HG02798 (cell line): ENCODE measurements around the gene ABCC8.

Source experiments
- ATAC-seq: cut with Tn5 transposase; IDR thresholded peaks from one replicate; pipeline ENCODE4 v1.9.1; 2021; ENCODE audit warnings: mild to moderate bottlenecking; ENCODE audit not compliant: unreplicated experiment, poor library complexity

The ABCC8 gene

GRCh38 chr11:17369684-17370243 lies 106.9 kb downstream of the ABCC8 start:
- no peak for ATAC-seq

GRCh38 chr11:17369094-17369493 lies 107.6 kb downstream of the ABCC8 start:
- ATAC-seq, result no peak

GRCh38 chr11:17368551-17368950 lies 108.1 kb downstream of the ABCC8 start:
- no peak for ATAC-seq

- no peak for ATAC-seq
Observed at GRCh38 chr11:17366495-17366894, 110.2 kb downstream of the ABCC8 start.

- peak; percentile 43 for ATAC-seq
Observed at GRCh38 chr11:17354601-17354991, 122.0 kb downstream of the ABCC8 start.

DNA sequence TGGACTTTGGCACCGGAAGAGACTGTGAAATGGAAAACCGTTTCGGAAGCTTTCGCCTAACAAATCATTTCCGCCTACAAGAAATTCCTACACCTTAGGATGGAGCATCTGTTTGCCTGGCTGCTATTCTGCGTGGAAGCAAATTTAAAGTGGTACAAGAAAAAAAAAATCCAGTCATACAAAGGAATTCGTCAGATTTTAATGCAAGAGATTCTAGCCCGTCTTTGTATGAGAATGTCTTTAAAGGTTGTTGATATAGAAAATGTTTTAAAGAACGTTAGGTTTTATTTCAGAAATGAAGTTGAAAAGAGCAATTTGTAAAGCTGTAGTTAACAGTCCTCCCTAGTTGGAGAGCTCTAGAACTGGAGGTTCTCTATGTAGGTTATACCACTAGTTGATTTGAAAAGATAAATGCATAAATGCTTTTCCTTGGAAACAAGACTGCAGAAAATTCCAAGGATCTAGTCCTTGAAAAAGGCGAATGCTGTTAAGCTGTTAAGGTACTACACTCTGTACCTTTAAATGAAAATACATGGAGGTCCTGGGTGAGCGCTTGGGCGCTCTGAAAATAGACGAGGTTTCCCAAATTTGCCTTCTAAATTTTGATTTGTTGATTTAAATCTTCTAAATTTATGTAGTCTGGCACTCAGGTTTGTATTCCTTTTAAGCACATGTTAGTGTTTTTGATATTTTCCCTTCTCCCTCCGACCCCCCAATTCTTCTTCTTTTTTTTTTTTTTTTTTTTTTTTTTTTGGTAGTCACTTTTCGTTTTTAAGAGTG lies 122.6 kb downstream of the ABCC8 start:
- no peak for ATAC-seq

DNA sequence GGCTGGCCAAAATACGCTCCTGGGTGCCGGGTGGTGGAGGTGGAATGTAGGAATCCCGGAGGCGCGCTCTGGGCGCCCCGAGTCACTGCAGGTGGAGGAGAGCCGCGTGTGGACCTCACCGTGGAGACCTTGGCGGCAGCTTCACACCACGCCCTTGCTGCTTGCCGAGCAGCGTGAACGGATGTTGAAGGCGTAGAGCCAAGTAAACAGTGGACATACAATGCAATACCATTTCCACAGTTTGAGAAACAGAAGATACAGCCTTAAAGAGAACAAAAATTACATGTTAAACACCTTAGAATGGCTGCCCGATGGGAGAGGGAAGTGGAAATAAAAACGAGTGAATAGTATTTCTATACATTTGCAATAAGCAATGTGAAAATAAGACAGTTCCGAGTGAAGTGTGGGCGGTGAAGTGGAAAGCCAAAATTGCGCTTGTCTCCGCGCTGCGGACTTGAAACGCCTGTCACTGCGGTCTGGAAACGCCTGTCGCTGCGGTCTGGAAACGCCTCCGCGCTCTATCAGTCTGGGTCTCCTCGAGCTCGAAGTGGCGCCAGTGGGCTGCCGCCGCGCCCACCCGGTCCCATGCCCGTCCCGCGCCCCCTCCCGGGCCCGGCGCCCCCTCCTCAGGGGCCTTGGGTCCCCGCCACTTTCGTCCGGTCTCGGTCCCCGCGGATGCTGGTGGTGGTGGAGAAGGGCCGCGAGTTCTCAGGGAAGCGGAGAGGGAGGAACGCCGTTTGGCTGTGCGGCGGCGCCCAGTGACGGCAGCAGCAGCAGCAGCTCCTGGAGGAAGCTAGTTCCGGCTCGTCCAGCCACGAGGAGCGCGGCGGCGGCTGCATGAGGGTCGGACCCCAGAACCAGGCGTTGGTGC lies 123.5 kb downstream of the ABCC8 start:
- ATAC-seq, result peak; percentile 39

DNA sequence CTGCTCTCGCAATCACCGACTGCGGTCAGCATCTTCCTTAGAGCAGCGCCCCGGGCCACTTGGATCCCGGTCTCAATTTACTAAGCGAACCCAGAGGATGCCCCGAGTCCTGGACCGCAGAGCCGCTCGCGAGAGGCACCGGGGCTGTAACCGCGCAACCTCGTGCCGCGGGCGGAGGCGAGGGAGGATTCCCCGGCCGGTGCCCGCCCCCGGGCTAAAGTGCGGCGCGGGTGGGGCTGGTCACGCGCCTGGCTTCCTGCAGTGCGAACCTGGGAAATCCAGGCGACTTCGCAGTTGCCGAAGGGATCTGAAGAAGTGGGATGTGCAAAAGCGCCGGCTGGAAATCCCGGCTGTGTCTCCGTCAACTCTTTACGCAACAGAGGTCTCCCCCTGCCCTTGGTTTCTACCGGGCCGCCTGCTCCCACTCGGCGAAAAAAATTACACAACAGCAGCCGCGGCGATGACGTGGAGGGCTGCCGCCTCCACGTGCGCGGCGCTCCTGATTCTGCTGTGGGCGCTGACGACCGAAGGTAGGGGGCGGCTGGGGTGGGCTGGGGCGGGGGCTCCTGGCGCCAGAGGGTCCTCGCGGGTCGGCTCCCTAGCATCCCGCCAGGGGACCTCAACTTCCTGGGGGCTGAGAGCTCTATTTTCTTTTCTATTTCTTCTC lies 125.0 kb downstream of the ABCC8 start, which contains the start of gene NCR3LG1:
Gene NCR3LG1 (plus strand): TSS at position 291 of the 667 bp plus-strand sequence. CDS start 170 bp downstream, at position 461.
- ATAC-seq, result peak; percentile 32

- no peak for ATAC-seq
Observed at GRCh38 chr11:17351172-17351509, 125.5 kb downstream of the ABCC8 start.

DNA sequence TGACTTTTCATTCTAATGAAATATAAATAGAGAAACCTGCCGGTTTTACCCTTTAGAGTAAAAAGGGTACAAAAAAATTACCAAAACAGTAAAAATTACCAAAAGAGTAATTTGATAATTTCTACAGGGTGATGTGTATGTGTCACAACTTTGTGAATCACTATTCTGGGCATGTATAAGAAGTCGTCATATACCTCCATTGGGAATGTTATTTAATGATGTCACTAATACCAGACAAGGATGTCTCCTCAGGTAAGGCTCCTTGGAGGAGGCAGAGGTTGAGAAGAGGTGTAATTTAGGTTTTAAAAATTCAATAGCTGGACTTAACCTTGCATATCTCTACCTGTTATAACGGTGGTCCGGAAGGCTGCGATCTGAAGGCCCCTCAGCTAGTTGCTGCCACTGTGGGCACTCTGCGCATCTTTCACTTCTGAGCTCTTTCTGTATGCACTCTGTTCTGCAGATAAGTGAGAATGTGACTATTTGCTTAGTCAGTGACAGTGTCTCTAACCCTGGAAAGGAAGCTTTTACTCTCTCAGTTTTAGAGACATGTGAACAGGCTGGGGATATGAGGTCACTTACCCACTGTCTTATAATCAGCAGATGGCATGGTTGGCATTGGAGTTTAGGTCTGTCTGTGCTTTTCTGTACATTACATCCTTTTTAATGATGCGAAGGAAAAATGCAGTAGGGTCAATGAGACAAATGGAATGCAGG lies 126.0 kb downstream of the ABCC8 start:
- no peak for ATAC-seq

GRCh38 chr11:17347676-17348075 lies 129.0 kb downstream of the ABCC8 start:
- ATAC-seq, result no peak

- no peak for ATAC-seq
Observed at GRCh38 chr11:17343907-17344306, 132.7 kb downstream of the ABCC8 start.

GRCh38 chr11:17343257-17343656 lies 133.4 kb downstream of the ABCC8 start:
- ATAC-seq, result no peak
